Activated CD4-positive, alpha-beta T cell treated with anti-CD3 and anti-CD28 coated beads, Interleukin-2, Interleukin-4, amounts not matched to agents 100 ng/mL and 50 ng/mL, durations not matched to agents 16 hours and 8 hours (primary cell): ENCODE measurements around the gene NDUFB10.
"Not testable (repeated sequence)": the region's sequence is repeated elsewhere in the genome, so short reads cannot be mapped to it uniquely, and the experiment has no call there.

Experiments used
- DNase-seq: peaks from one replicate; pipeline ENCODE4 v3.0.0-alpha.2; 2020; ENCODE audit warnings: low spot score

The NDUFB10 gene

GRCh38 chr16:1959269-1960039 lies at the start of gene NDUFB10:
TSS of gene NDUFB10 (plus strand) at chr16:1959538. CDS start at chr16:1959625, 87 bp downstream.
- peak; percentile 94 for DNase-seq

GRCh38 chr16:1909561-1910231 lies 49.6 kb upstream of the NDUFB10 start:
- no peak for DNase-seq

GRCh38 chr16:1911467-1912214 lies 47.7 kb upstream of the NDUFB10 start:
- DNase-seq, result no peak

GRCh38 chr16:1912215-1912543 lies 47.2 kb upstream of the NDUFB10 start:
- no peak for DNase-seq

- DNase-seq, result no peak
These were observed 45.8 kb upstream of the NDUFB10 start for GRCh38 chr16:1913327-1914083.

- no peak for DNase-seq
These were observed 45.2 kb upstream of the NDUFB10 start for GRCh38 chr16:1914084-1914608.

- DNase-seq, result no peak
These were observed 44.4 kb upstream of the NDUFB10 start for GRCh38 chr16:1914988-1915387.

GRCh38 chr16:1915732-1916639 lies 43.4 kb upstream of the NDUFB10 start:
- no peak for DNase-seq

- no peak for DNase-seq
These were observed 42.7 kb upstream of the NDUFB10 start for GRCh38 chr16:1916640-1916990.

GRCh38 chr16:1917056-1917664 lies 42.2 kb upstream of the NDUFB10 start:
- no peak for DNase-seq

GRCh38 chr16:1917665-1918350 lies 41.5 kb upstream of the NDUFB10 start:
- DNase-seq, result no peak

GRCh38 chr16:1918351-1919326 lies 40.7 kb upstream of the NDUFB10 start, which contains the start of gene HS3ST6:
TSS of gene HS3ST6 (minus strand) at chr16:1918415. CDS start at chr16:1918323, 92 bp downstream.
- no peak for DNase-seq

GRCh38 chr16:1919327-1919998 lies 39.9 kb upstream of the NDUFB10 start:
- DNase-seq, result no peak

GRCh38 chr16:1920122-1920521 lies 39.2 kb upstream of the NDUFB10 start:
- not testable (repeated sequence) for DNase-seq

GRCh38 chr16:1920727-1921171 lies 38.6 kb upstream of the NDUFB10 start:
- DNase-seq, result no peak

- DNase-seq, result no peak
These were observed 37.0 kb upstream of the NDUFB10 start for GRCh38 chr16:1922357-1922756.

GRCh38 chr16:1923299-1924034 lies 35.9 kb upstream of the NDUFB10 start:
- no peak for DNase-seq
